Measurements from ENCODE around the gene CYP26A1. TPM values are rescaled to one million over a fixed set of nuclear protein-coding genes. Genes with fewer than 3 reads are reported as not detected.
"Not testable (repeated sequence)": the region's sequence is repeated elsewhere in the genome, so short reads cannot be mapped to it uniquely, and the experiment has no call there.

Gene CYP26A1
- total RNA-seq, 4 donors from 2014 or later = 1.7 TPM; not detected in 3

DNA sequence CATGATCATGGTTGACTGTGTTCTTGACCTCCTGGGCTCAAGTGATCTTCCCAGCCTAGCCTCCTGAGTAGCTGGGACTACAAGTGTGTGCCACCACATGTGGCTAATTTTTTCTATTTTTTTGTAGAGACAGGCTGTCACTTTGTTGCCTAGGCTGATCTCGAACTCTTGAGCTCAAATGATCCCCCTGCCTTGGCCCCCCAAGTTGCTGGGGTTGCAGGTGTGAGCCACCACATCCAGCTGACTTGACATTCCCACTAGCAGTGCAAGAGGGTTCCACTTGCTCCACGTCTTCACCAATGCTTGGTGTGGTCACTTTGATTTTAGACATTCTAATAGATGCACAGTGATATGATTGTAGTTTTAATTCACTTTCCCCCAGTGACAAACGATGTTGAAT lies 25.1 kb downstream of the CYP26A1 start:
- TF ChIP-seq, protein P1, sequence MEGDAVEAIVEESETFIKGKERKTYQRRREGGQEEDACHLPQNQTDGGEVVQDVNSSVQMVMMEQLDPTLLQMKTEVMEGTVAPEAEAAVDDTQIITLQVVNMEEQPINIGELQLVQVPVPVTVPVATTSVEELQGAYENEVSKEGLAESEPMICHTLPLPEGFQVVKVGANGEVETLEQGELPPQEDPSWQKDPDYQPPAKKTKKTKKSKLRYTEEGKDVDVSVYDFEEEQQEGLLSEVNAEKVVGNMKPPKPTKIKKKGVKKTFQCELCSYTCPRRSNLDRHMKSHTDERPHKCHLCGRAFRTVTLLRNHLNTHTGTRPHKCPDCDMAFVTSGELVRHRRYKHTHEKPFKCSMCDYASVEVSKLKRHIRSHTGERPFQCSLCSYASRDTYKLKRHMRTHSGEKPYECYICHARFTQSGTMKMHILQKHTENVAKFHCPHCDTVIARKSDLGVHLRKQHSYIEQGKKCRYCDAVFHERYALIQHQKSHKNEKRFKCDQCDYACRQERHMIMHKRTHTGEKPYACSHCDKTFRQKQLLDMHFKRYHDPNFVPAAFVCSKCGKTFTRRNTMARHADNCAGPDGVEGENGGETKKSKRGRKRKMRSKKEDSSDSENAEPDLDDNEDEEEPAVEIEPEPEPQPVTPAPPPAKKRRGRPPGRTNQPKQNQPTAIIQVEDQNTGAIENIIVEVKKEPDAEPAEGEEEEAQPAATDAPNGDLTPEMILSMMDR (IDR thresholded peaks at IDR 0.05) = no peak
- DNase-seq (ENCODE audit: low spot score) = no peak
- ATAC-seq (ENCODE audit: low FRiP score) = no peak

- no peak for DNase-seq (ENCODE audit: low spot score)
- TF ChIP-seq, protein P1 (IDR thresholded peaks at IDR 0.05) = no peak
- ATAC-seq (ENCODE audit: low FRiP score) = no peak
Observed at GRCh38 chr10:93099670-93100069, 26.0 kb downstream of the CYP26A1 start.

DNA sequence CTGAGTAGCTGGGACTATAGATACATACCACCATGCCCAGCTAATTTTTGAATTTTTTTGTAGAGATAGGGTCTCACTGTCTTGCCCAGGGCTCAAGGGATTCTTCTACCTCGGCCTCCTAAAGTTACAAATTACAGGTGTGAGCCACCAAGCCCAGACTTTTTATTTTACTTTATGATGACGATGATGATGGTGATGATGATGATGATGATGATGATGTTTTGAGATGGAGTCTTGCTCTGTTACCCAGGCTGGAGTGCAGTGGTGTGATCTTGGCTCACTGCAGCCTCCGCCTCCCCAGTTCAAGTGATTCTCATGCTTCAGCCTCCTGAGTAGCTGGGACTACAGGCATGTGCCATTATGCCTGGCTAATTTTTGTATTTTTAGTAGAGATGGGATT lies 27.5 kb downstream of the CYP26A1 start:
- not testable (repeated sequence) for DNase-seq (ENCODE audit: low spot score)

GRCh38 chr10:93103953-93104352 lies 30.3 kb downstream of the CYP26A1 start:
- TF ChIP-seq, protein P1 (IDR thresholded peaks at IDR 0.05) = no peak
- DNase-seq (ENCODE audit: low spot score) = no peak
- no peak for ATAC-seq (ENCODE audit: low FRiP score)

More for the DNA sequence above, 27.5 kb downstream of the CYP26A1 start:
- ATAC-seq (ENCODE audit: low FRiP score) = not testable (repeated sequence)

- TF ChIP-seq, protein P1 (IDR thresholded peaks at IDR 0.05) = no peak
- ATAC-seq (ENCODE audit: low FRiP score) (no peak), DNase-seq (ENCODE audit: low spot score) (no peak)
Observed at GRCh38 chr10:93106631-93107072, 33.0 kb downstream of the CYP26A1 start.

GRCh38 chr10:93110472-93111146 lies 36.9 kb downstream of the CYP26A1 start:
- ATAC-seq (ENCODE audit: low FRiP score) (no peak), DNase-seq (ENCODE audit: low spot score) (no peak)
- TF ChIP-seq, protein P1 (IDR thresholded peaks at IDR 0.05) = no peak

DNA sequence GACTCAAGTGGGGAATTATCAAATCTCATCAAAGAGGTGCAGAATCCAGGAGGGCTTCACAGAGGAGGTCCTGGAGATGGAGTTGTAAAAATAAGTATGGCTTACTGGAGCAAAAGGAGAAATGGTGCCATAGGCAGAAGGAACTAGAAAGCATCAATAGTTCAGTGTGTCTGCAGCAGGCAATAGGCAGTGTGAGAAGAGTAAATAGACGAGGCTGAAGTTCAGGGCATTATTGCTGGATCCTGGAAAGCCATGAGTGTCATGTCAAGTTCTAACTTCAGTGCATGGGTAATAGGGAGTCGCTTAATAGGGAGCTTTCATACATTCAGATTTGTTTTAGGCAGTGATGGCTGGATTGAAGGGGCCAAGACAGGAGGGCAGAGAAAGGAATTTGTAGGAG lies 39.3 kb downstream of the CYP26A1 start:
- TF ChIP-seq, protein P1 (IDR thresholded peaks at IDR 0.05) = no peak
- ATAC-seq (ENCODE audit: low FRiP score) (no peak), DNase-seq (ENCODE audit: low spot score) (no peak)

Data from omental fat pad (tissue), 4 donors.